ENCODE measurements around the gene AKNA. TPM values are rescaled to one million over a fixed set of nuclear protein-coding genes. Genes with fewer than 3 reads are reported as not detected.

The AKNA gene
- total RNA-seq, 2 experiments from 2014 or later: 107 to 118 TPM

DNA sequence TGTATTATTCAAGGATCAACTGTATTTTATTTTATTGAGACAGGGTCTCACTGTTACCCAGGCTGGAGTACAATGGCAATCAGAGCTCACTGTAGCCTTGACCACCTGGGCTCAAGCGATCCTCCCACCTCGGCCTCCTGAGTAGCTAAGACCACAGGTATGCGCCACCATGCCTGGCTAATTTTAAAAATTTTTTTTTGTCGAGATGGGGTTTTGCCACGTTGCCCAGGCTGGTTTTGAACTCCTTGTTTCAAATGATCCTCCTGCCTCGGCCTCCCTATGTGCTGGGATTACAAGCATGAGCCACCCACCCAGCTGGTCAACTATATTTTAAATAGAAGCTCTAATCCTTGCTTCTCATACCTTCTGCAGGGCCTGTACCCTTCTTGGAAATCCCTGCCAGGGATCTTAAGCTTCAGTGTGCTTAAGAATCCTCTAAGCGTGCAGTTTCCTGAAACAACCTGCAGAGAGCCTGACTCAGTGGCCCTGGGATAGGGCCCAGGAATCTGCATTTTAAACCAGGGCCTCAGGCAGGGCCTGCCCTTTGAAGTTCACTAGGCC, 2.9 kb downstream of the AKNA start:
- H3K36me3 Mint-ChIP-seq (ENCODE audit: low read depth): peaks cover 57% of the 10 kb centered on the region
- H3K4me3 Mint-ChIP-seq: peak overlapping the region; percentile 97
- H3K27me3 Mint-ChIP-seq (ENCODE audit: low read depth): no peaks in the 10 kb centered on the region
- H3K27ac Mint-ChIP-seq: peak overlapping the region; percentile 100
- H3K4me1 Mint-ChIP-seq (ENCODE audit: low read depth): peaks cover 65% of the 10 kb centered on the region
- intact Hi-C loops (cut with micrococcal nuclease): loop anchor here (1.0 to 10.0 kb wide), 11 partner anchors 12 to 1110 kb away; partner anchors contain the start of genes CDC26 and PRPF4
- DNase-seq: no peak
- no peaks in the 10 kb centered on the region for H3K9me3 Mint-ChIP-seq
- CTCF ChIA-PET: interaction anchor here (0.7 to 6.5 kb wide), 12 partner anchors 11 to 209 kb away, joined by 3 to 46 read pairs (median 12); no protein-coding TSS in a partner anchor

DNA sequence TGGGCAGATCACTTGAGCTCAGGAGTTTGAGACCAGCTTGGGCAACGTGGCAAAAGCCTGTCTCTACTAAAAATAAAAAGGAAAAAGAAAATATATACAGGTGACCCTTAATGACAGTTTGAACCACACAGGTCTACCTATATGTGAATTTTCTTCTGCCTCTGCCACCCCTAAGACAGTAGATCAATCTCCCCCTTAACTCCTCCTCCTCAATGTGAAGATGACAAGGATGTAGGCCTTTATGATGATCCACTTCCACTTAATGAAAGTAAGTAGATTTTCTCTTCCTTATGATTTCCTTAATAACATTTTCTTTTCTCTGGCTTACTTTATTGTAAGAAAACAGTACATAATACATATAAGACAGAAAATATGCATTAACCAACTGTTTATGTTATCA, 3.4 kb downstream of the AKNA start:
- H3K4me3 Mint-ChIP-seq: peak overlapping the region; percentile 97
- no peaks in the 10 kb centered on the region for H3K27me3 Mint-ChIP-seq (ENCODE audit: low read depth)
- peaks cover 65% of the 10 kb centered on the region for H3K4me1 Mint-ChIP-seq (ENCODE audit: low read depth)
- CTCF ChIA-PET: interaction anchor here (0.8 to 5.0 kb wide), 6 partner anchors 11 to 19 kb away, joined by 3 to 25 read pairs (median 10); no protein-coding TSS in a partner anchor
- peak overlapping the region; percentile 100 for H3K27ac Mint-ChIP-seq
- no peaks in the 10 kb centered on the region for H3K9me3 Mint-ChIP-seq
- no peak for DNase-seq
- H3K36me3 Mint-ChIP-seq (ENCODE audit: low read depth): peaks cover 62% of the 10 kb centered on the region
- intact Hi-C loops (cut with micrococcal nuclease): loop anchor here (10.0 kb wide), 1 partner anchor 1110 kb away; the partner anchor contains the start of genes CDC26 and PRPF4

DNA sequence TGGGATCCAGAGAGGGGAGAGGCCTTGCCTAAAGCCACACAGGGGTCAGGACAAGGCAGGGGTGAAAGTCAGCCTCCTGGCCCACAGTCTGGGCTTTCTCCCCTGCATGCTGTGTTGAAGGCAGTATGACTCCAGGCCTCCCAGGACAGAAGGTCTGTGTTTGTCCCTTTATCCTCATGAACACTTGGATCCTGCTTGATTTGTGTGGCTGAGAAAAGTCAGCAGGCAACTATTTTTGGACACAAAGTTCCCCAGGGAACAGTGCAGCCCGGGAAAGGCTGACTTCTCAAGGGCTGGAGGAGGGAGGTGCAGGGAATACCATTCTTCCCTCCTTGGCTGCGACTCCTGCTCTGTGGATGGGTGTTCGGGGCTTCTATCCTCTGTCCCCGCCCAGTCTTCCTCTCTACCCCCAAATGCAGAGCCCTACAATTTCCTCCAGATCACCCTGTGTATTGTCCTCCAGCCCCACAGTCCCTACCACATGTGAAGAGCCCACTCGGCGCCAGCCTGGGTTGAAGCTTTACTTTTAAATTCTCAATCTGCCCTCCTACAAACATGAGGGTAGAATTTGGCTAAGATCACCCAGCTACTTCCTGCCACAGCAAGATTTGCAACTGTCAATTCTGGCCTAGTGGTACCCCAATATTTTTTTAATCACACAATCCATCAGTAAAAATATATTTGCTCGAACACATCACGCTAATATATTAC, 4.1 kb downstream of the AKNA start:
- peaks cover 65% of the 10 kb centered on the region for H3K4me1 Mint-ChIP-seq (ENCODE audit: low read depth)
- DNase-seq: no peak

GRCh38 chr9:114382699-114383520, 4.9 kb downstream of the AKNA start:
- Mint-ChIP-seq H3K4me3 (peak overlapping the region; percentile 97), H3K27me3 (ENCODE audit: low read depth) (no peaks in the 10 kb centered on the region), H3K36me3 (ENCODE audit: low read depth) (peaks cover 59% of the 10 kb centered on the region), H3K27ac (peak overlapping the region; percentile 100), H3K4me1 (ENCODE audit: low read depth) (peaks cover 73% of the 10 kb centered on the region), H3K9me3 (no peaks in the 10 kb centered on the region)
- DNase-seq: peak; percentile 93
- intact Hi-C loops (cut with micrococcal nuclease): loop anchor here (10.0 kb wide), 1 partner anchor 1108 kb away; the partner anchor contains the start of genes CDC26 and PRPF4
- CTCF ChIA-PET: interaction anchor here (0.6 to 5.0 kb wide), 8 partner anchors 8 to 46 kb away, joined by 3 to 25 read pairs (median 6); no protein-coding TSS in a partner anchor

More for the DNA sequence above, 4.1 kb downstream of the AKNA start:
- Mint-ChIP-seq H3K4me3 (peak overlapping the region; percentile 97), H3K27ac (peak overlapping the region; percentile 100), H3K36me3 (ENCODE audit: low read depth) (peaks cover 60% of the 10 kb centered on the region), H3K27me3 (ENCODE audit: low read depth) (no peaks in the 10 kb centered on the region), H3K9me3 (no peaks in the 10 kb centered on the region)
- CTCF ChIA-PET: interaction anchor here (0.8 to 5.0 kb wide), 6 partner anchors 10 to 47 kb away, joined by 3 to 25 read pairs (median 6); no protein-coding TSS in a partner anchor
- intact Hi-C loops (cut with micrococcal nuclease): loop anchor here (10.0 kb wide), 1 partner anchor 1109 kb away; the partner anchor contains the start of genes CDC26 and PRPF4

DNA sequence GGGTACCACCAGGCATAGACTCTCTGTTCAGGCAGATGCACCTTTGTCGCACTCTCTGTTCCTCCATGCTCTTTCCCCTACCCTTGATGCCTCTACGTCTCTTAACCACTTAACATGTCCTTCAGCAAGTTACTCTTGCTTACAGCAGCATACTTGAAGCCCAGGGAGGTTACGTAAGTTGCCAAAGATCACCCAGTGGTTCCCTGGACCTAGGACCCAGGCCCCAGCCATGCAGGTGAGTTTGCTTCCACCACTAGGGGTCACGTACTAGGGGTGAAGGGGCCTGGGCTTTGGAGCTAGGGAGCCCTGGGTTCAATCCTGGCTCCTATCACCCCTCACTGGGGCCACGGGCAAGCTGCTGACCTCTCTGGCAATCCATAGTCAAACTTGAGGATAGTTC, 8.9 kb downstream of the AKNA start:
- CTCF ChIA-PET: interaction anchor here (0.9 to 1.8 kb wide), 2 partner anchors 11 to 21 kb away, joined by 3 read pairs; no protein-coding TSS in a partner anchor
- intact Hi-C loops (cut with micrococcal nuclease): loop anchor here (10.0 kb wide), 1 partner anchor 864 kb away; no protein-coding TSS in a partner anchor
- Mint-ChIP-seq H3K36me3 (ENCODE audit: low read depth) (peaks cover 63% of the 10 kb centered on the region), H3K4me1 (ENCODE audit: low read depth) (peaks cover 88% of the 10 kb centered on the region), H3K27ac (peak overlapping the region; percentile 80), H3K4me3 (no peak overlapping the region), H3K27me3 (ENCODE audit: low read depth) (no peaks in the 10 kb centered on the region), H3K9me3 (no peaks in the 10 kb centered on the region)
- DNase-seq: no peak

- no peaks in the 10 kb centered on the region for H3K27me3 Mint-ChIP-seq (ENCODE audit: low read depth)
- H3K27ac Mint-ChIP-seq: peak overlapping the region; percentile 80
Observed at GRCh38 chr9:114378016-114378415, 9.8 kb downstream of the AKNA start.

GRCh38 chr9:114376586-114377445, 11.0 kb downstream of the AKNA start:
- peaks cover 85% of the 10 kb centered on the region for H3K4me1 Mint-ChIP-seq (ENCODE audit: low read depth)
- H3K27me3 Mint-ChIP-seq (ENCODE audit: low read depth): no peaks in the 10 kb centered on the region
- no peak overlapping the region for H3K4me3 Mint-ChIP-seq
- H3K9me3 Mint-ChIP-seq: no peaks in the 10 kb centered on the region
- DNase-seq: no peak
- intact Hi-C loops (cut with micrococcal nuclease): loop anchor here (10.0 kb wide), 1 partner anchor 862 kb away; no protein-coding TSS in a partner anchor
- H3K36me3 Mint-ChIP-seq (ENCODE audit: low read depth): peaks cover 68% of the 10 kb centered on the region
- H3K27ac Mint-ChIP-seq: peak overlapping the region; percentile 80
- CTCF ChIA-PET: interaction anchor here (0.7 kb wide), 1 partner anchor 29 kb away, joined by 3 read pairs; no protein-coding TSS in a partner anchor

More at GRCh38 chr9:114378016-114378415, 9.8 kb downstream of the AKNA start:
- CTCF ChIA-PET: no interaction called here
- H3K4me3 Mint-ChIP-seq: no peak overlapping the region
- H3K4me1 Mint-ChIP-seq (ENCODE audit: low read depth): peaks cover 87% of the 10 kb centered on the region
- peaks cover 64% of the 10 kb centered on the region for H3K36me3 Mint-ChIP-seq (ENCODE audit: low read depth)
- intact Hi-C loops (cut with micrococcal nuclease): loop anchor here (10.0 kb wide), 1 partner anchor 863 kb away; no protein-coding TSS in a partner anchor
- H3K9me3 Mint-ChIP-seq: no peaks in the 10 kb centered on the region
- DNase-seq: no peak

GRCh38 chr9:114375386-114376175, 12.2 kb downstream of the AKNA start:
- Mint-ChIP-seq H3K27ac (peak overlapping the region; percentile 95), H3K4me1 (ENCODE audit: low read depth) (peaks cover 88% of the 10 kb centered on the region), H3K4me3 (no peak overlapping the region), H3K27me3 (ENCODE audit: low read depth) (no peaks in the 10 kb centered on the region), H3K9me3 (no peaks in the 10 kb centered on the region), H3K36me3 (ENCODE audit: low read depth) (peaks cover 73% of the 10 kb centered on the region)
- peak; percentile 43 for DNase-seq
- intact Hi-C loops (cut with micrococcal nuclease): loop anchor here (10.0 kb wide), 1 partner anchor 861 kb away; no protein-coding TSS in a partner anchor
- CTCF ChIA-PET: no interaction called here

DNA sequence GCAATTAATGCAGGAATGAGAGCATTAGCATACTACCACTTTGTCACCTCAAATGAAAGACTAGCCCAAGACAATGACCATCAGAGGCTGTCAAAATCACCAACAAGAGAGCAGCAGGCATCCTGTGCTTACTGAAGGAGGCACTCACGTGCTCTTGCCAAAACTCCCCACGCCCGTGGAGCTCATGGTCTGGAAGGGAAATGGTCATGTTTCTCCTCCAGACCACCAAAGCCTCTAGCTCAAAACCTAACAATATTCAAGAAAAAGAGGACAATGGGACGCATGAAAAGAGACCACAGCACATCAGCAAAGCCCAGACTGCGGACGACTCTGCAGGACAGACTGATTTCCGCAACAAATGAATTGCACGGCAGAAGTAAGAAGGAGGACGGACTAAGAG, 12.8 kb downstream of the AKNA start:
- H3K27ac Mint-ChIP-seq: peak overlapping the region; percentile 95
- peaks cover 70% of the 10 kb centered on the region for H3K36me3 Mint-ChIP-seq (ENCODE audit: low read depth)
- intact Hi-C loops (cut with micrococcal nuclease): loop anchor here (5.0 to 10.0 kb wide), 2 partner anchors 38 to 860 kb away; no protein-coding TSS in a partner anchor
- H3K27me3 Mint-ChIP-seq (ENCODE audit: low read depth): no peaks in the 10 kb centered on the region
- H3K9me3 Mint-ChIP-seq: no peaks in the 10 kb centered on the region
- no peak overlapping the region for H3K4me3 Mint-ChIP-seq
- CTCF ChIA-PET: no interaction called here
- no peak for DNase-seq
- H3K4me1 Mint-ChIP-seq (ENCODE audit: low read depth): peaks cover 87% of the 10 kb centered on the region

- no peaks in the 10 kb centered on the region for H3K27me3 Mint-ChIP-seq (ENCODE audit: low read depth)
- DNase-seq: peak; percentile 56
- peaks cover 69% of the 10 kb centered on the region for H3K36me3 Mint-ChIP-seq (ENCODE audit: low read depth)
Observed at GRCh38 chr9:114373960-114374730, 13.6 kb downstream of the AKNA start.

More at GRCh38 chr9:114373960-114374730, 13.6 kb downstream of the AKNA start:
- H3K9me3 Mint-ChIP-seq: no peaks in the 10 kb centered on the region
- intact Hi-C loops (cut with micrococcal nuclease): loop anchor here (1.0 to 10.0 kb wide), 4 partner anchors 11 to 859 kb away; no protein-coding TSS in a partner anchor
- H3K27ac Mint-ChIP-seq: peak overlapping the region; percentile 95
- CTCF ChIA-PET: interaction anchor here (0.9 to 2.0 kb wide), 5 partner anchors 7 to 14 kb away, joined by 4 to 11 read pairs (median 7); partner anchors contain the start of gene AKNA
- peaks cover 84% of the 10 kb centered on the region for H3K4me1 Mint-ChIP-seq (ENCODE audit: low read depth)
- H3K4me3 Mint-ChIP-seq: peak overlapping the region; percentile 7
